GM12878 (cell line): Measurements from ENCODE around the gene DCAF6. TPM values are rescaled to one million over a fixed set of nuclear protein-coding genes. Genes with fewer than 3 reads are reported as not detected.

ENCODE experiments used
- ATAC-seq: fragments of 200-7000 bp; cut with Tn5 transposase; 3 replicates; pipeline ENCODE4 v1.9.1; 2020; ENCODE audit warnings: mild to moderate bottlenecking, moderate library complexity
- BruUV-seq: library from RNA; stranded (reverse); fragments of 400-500 nt; replicated peaks from 2 replicates; lab custom pipeline; 2021; lab: Mats Ljungman, UMichigan
- CTCF ChIA-PET: fragments of 300-600 bp; sonication (Branson Sonifier 250); formaldehyde crosslinking; extraction: SDS; loops from one replicate; lab custom pipeline; 2021; ENCODE audit warnings: inconsistent platforms; lab: Yijun Ruan, JAX
- POLR2A ChIA-PET: fragments of 350-600 bp; formaldehyde crosslinking; extraction: SDS; loops from one replicate; lab custom pipeline; 2021; ENCODE audit warnings: inconsistent platforms; lab: Charles Lee
- RAD21 ChIA-PET: fragments of 300-600 bp; sonication (Branson Sonifier 250); formaldehyde crosslinking; loops from one replicate; lab custom pipeline; 2023; ENCODE audit warnings: antibody characterized with exemption; ENCODE audit not compliant: unreplicated experiment; lab: Charles Lee
- SMC1A ChIA-PET: fragments of 300-600 bp; sonication (Branson Sonifier 250); formaldehyde crosslinking; loops from one replicate; lab custom pipeline; 2023; ENCODE audit not compliant: unreplicated experiment, uncharacterized antibody; lab: Charles Lee
- DNase-seq: peaks from one replicate; pipeline ENCODE4 v3.0.0-alpha.2; 2011; ENCODE audit warnings: low read depth, low spot score
- FAIRE-seq: peaks from 3 replicates; lab custom pipeline; 2011; peaks lifted over from hg19 to GRCh38; lab: Jason Lieb, UNC
- H2AFZ ChIP-seq: 2 replicates; pipeline ENCODE4 v1.6.0; 2011; ENCODE audit warnings: low read depth, low read length, control low read depth; ENCODE audit not compliant: control insufficient read depth
- H3K27ac ChIP-seq: 2 replicates; pipeline ENCODE4 v1.5.1; 2011; ENCODE audit warnings: control low read depth; ENCODE audit not compliant: control insufficient read depth, insufficient read depth
- H3K27me3 ChIP-seq, 2 experiments: replicated peaks in 1 of 2; 2 replicates each; pipeline versions ENCODE4 v1.6.0 to v1.6.1; 2011; ENCODE audit warnings: low read length in 1 of 2; ENCODE audit not compliant: control insufficient read depth in 2 of 2, insufficient read depth in 2 of 2
- H3K36me3 ChIP-seq, 2 experiments: 2 replicates each; pipeline ENCODE4 v1.5.1; 2011; ENCODE audit warnings: low read length in 1 of 2; ENCODE audit not compliant: control insufficient read depth in 2 of 2, insufficient read depth in 2 of 2
- H3K4me1 ChIP-seq: 2 replicates; pipeline ENCODE4 v1.6.1; 2011; ENCODE audit warnings: mild to moderate bottlenecking, low read length, moderate library complexity, mixed read lengths; ENCODE audit not compliant: control insufficient read depth, insufficient read depth
- H3K4me2 ChIP-seq: 2 replicates; pipeline ENCODE4 v1.6.0; 2011; ENCODE audit warnings: control low read depth; ENCODE audit not compliant: control insufficient read depth, insufficient read depth
- H3K4me3 ChIP-seq: fragments of 200-600 bp; sonication (generic); 2 replicates; pipeline ENCODE4 v1.5.1; 2016
- H3K79me2 ChIP-seq: 2 replicates; pipeline ENCODE4 v1.6.0; 2011; ENCODE audit warnings: low read length; ENCODE audit not compliant: control insufficient read depth, insufficient read depth
- H3K9ac ChIP-seq: 2 replicates; pipeline ENCODE4 v1.8.0; 2011; ENCODE audit warnings: low read length, control low read depth, mixed read lengths; ENCODE audit not compliant: control insufficient read depth, insufficient read depth
- H3K9me3 ChIP-seq: replicated peaks from 3 replicates; pipeline ENCODE4 v1.5.1; 2011; ENCODE audit warnings: mild to moderate bottlenecking, low read length; ENCODE audit not compliant: control insufficient read depth, insufficient read depth
- H4K20me1 ChIP-seq: 2 replicates; pipeline ENCODE4 v1.6.0; 2011; ENCODE audit not compliant: control insufficient read depth, insufficient read depth
- ATF7 ChIP-seq: fragments of 450-650 bp; IDR thresholded peaks from 2 replicates; pipeline ENCODE4 v1.6.1; 2016; ENCODE audit warnings: low read depth, mild to moderate bottlenecking
- MEF2A ChIP-seq: IDR thresholded peaks from 2 replicates; pipeline ENCODE4 v1.6.1; 2011; ENCODE audit warnings: low read depth, mild to moderate bottlenecking, low read length, moderate library complexity; ENCODE audit not compliant: insufficient read depth
- NFYA ChIP-seq: IDR thresholded peaks from 2 replicates; pipeline ENCODE4 v1.6.1; 2011; ENCODE audit warnings: low read depth, mild to moderate bottlenecking, low read length, improper control_type of control experiment, borderline replicate concordance
- NR2C1 ChIP-seq: fragments of 450-650 bp; IDR thresholded peaks from 2 replicates; pipeline ENCODE4 v1.6.1; 2017; ENCODE audit warnings: antibody characterized with exemption, mild to moderate bottlenecking, moderate library complexity
- ZBTB11 ChIP-seq: fragments of 450-650 bp; formaldehyde crosslinking; IDR thresholded peaks from 2 replicates; pipeline ENCODE4 v1.5.0; 2022; ENCODE audit warnings: mild to moderate bottlenecking, missing genetic modification characterization
- ZNF687 ChIP-seq: fragments of 450-650 bp; IDR thresholded peaks from 2 replicates; pipeline ENCODE4 v1.6.1; 2017; ENCODE audit warnings: mild to moderate bottlenecking, moderate library complexity
- in situ Hi-C: fragments of 300-500 bp; cut with MboI; formaldehyde crosslinking; loops from 9 replicates; pipeline ENCODE4 v1.14.3; 2018; ENCODE audit warnings: mixed read lengths
- intact Hi-C: fragments of 100-400 bp; cut with micrococcal nuclease; formaldehyde crosslinking; loops from one replicate; pipeline ENCODE4 v1.14.2; 2022; ENCODE audit not compliant: unreplicated experiment
- polyA plus RNA-seq, 11 experiments: library from polyadenylated mRNA; depleted of rRNA in 4 of 11; unstranded in 6 of 11; stranded (reverse) in 5 of 11; fragments of >200 nt; fragmentation: Nextera tagmentation in 4 of 11; fragmentation: Illumina TruSeq in 1 of 11; extraction: Ambion mirVana in 4 of 11; extraction: Trizol in 1 of 11; gene quantifications; 1 replicate in 1 of 11; 2 replicates in 10 of 11; pipeline versions ENCODE4 v1.2.1 to v1.2.3, GENCODE V29; 2011 to 2016; ENCODE audit warnings: inconsistent platforms in 2 of 11, missing spikeins in 2 of 11, low read depth in 1 of 11
- total RNA-seq, 4 experiments: library from RNA; depleted of rRNA in 3 of 4; stranded (reverse); fragments of >200 nt in 3 of 4; fragmentation: Illumina TruSeq in 1 of 4; extraction: Trizol in 1 of 4; gene quantifications; 2 replicates each; pipeline versions ENCODE4 v1.2.1 to v1.2.3, GENCODE V29; 2013 to 2021

DCAF6 gene
- total and polyA plus RNA-seq, 10 of the 15 experiments (the other 5 are each of a cell fraction or from before 2014, with no cell fraction given) = 11.4 to 62.7 (median 33.0) TPM

GRCh38 chr1:167922023-167922422 lies 14.5 kb upstream of the DCAF6 start:
- Histone ChIP-seq H3K9ac (no peak overlapping the region), H4K20me1 (no peaks in the 10 kb centered on the region), H3K36me3 (peaks cover under 1 to 2% of the 10 kb centered on the region in 2 experiments; a peak in 2 of 4 replicates), H3K9me3 (no peaks in the 10 kb centered on the region), H3K27ac (no peak overlapping the region), H3K4me2 (no peak overlapping the region), H2AFZ (no peak overlapping the region), H3K27me3 (no peaks in the 10 kb centered on the region), H3K79me2 (peaks cover 6% of the 10 kb centered on the region), H3K4me3 (no peak overlapping the region), H3K4me1 (peaks cover 5% of the 10 kb centered on the region; the same call in 1 of the 2 replicates)
- no TSS peak for BruUV-seq
- no peak for DNase-seq
- POLR2A ChIA-PET = interaction anchor here (1.0 kb wide), 1 partner anchor 14 kb away, joined by 5 read pairs; no protein-coding TSS in a partner anchor
- peak; percentile 82 for FAIRE-seq
- intact Hi-C loops (no loop called here), in situ Hi-C loops (no loop called here)
- no peak for TF ChIP-seq ZBTB11 (CRISPR knock-in tag)
- TF ChIP-seq ZNF687 = no peak
- no peak for TF ChIP-seq NFYA
- TF ChIP-seq MEF2A = peak; percentile 55; the same call in 1 of the 2 replicates
- 0 out of 2 replicates have a peak, but pooled peaks have one; percentile 31 for TF ChIP-seq ATF7
- TF ChIP-seq NR2C1 = no peak
- CTCF ChIA-PET = interaction anchor here (0.8 to 1.2 kb wide), 2 partner anchors 12 to 13 kb away, joined by 3 read pairs; no protein-coding TSS in a partner anchor
- RAD21 ChIA-PET = interaction anchor here (1.1 to 1.2 kb wide), 2 partner anchors 10 to 160 kb away, joined by 3 to 4 read pairs; no protein-coding TSS in a partner anchor
- ATAC-seq = peak; percentile 76
- SMC1A ChIA-PET = interaction anchor here (1.0 to 2.2 kb wide), 5 partner anchors 12 to 160 kb away, joined by 3 to 10 read pairs (median 7); partner anchors contain the start of gene DCAF6
